Inferior parietal cortex (tissue), 1 donor: ENCODE data around the gene GNS.
"Not testable (repeated sequence)": the region's sequence is repeated elsewhere in the genome, so short reads cannot be mapped to it uniquely, and the experiment has no call there.

ENCODE experiments used
- DNase-seq: peaks from one replicate; pipeline ENCODE4 v3.0.0-alpha.2; 2016; ENCODE audit errors: extremely low spot score

GNS gene

DNA sequence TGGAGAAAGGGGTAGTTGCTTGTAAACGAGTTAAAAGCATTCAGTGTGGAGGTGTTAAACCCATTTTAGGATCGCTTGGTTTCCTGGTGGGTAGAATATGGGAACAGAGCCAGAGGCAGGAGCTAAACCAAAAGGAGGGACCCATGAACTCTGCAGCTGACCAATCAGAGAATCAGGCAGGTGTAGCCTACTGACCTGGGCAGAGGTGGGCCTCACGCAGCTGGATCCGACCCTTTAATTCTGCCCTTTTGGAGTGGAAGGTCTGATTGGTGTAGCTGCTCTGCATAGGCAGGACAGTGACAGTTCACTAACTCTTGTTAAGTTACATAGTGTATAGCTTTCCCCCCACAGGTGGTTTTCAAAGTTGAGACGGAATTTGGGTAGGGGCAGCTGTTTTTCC is 63.7 kb downstream of the GNS start:
- no peak for DNase-seq

DNA sequence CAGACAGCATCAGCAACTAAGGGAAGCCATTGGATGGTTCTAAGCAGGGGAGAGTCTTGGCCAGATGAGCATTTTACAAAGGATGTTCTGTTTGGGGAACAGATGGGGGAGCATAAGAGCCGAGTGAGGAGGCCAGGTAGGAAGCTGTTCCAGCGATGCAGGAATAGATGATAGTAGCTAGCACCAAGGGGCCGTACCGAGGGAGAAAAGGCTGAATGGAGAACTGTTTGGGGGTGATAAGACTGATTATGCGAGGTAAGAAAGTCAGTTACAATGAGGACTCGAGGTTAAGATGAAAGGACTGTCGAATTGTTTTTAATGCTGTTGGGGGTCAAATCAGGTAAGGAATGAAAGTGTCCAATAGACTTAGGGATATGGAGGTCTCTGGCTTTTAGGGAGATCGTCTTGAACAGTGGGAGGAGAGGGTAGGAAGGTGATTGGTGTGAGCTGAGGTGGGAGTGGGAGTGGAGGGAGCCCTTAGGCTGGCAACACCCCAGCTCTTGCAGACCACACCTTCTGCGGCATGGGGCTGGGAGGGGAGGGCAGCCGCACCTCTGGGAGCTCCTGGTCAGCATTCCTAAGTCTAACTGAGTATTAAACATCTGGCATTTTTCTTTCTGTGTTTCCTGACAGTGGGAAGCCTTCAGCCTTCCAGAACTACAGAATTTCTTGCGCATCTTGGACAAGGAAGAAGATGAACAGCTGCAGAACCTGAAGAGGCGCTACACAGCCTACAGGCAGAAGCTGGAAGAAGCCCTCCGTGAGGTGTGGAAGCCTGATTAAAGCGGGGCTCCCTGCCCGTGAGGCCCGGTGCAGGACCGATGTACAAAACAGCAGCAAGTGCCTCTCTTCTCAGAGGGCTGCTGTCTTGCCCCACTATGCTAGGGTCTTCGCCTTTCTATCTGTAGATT is 64.8 kb downstream of the GNS start:
- DNase-seq: no peak

DNA sequence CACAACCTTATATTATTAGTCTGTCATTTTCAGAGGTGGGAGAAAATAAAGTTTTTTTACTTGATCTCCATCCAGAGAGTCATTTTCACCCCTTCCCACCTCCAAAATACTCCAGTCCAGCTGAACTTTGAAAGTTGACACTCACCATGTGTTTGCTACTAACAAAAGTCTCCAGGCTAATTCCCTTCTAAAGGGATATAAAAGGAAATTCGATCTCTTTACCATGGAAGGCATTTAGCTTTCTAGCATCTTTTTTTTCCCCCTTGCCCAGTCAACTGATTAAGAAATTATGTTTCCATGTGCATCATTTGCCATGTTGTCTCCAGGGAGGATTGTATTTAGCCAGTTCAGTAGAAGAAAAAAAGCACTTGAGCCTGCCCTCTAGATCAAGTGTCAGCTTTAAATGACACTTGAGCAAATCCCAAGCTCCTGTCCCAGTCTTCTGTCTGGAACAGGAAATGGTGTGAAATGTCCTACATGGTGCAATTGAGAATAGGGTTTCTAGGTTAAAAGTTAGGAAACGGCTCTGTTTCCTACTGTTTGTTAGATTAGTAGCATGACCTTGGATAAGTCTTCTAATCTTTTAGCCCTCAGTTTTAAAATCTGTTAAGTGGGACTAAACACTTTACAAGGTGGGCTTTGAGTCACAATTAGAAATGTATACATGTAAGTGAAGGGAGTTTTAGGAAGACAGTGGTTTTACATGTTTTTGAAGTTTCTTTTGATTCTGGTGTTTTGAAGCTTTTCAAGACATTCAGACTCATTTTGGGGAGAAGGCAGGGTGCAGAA is 67.2 kb downstream of the GNS start:
- DNase-seq: no peak

DNA sequence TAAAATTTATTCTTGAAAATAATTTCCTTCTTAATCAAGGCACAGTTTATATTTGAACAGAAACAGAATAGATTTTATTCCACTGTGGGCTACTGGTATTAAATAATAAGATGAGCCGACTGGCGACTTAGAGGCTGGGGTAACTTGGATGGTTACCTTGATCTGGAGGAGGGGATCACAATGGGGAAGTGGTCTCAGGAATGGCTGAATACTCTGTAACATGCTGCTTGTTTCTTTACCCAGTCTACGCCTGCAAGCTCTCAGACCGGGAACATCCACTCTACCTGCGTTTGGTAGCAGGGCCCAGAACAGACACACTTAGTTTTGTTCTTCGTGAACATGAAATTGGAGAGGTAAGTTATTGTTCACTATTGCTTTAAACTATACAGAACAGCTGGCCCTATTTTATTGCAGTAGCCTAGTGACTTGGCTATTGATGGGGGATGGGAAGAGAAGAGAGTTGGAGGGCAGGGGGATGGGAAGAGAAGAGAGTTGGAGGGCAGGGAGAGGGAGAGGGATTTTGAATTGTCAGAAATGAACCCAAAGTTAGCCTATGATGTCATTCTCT is 67.9 kb downstream of the GNS start:
- DNase-seq: no peak

DNA sequence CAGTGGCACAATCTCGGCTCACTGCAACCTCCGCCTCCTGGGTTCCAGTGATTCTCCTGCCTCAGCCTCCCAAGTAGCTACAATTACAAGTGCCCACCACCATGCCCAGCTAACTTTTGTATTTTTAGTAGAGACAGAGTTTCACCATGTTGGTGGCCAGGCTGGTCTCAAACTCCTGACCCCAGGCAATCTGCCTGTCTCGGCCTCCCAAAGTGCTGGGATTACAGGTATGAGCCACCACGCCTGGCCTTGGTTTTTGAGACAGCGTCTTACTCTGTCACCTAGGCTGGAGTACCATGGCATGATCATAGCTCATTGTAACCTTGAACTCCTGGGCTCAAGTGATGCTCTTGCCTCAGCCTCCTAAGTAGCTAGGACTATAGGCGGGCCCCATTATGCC is 69.0 kb downstream of the GNS start:
- DNase-seq: not testable (repeated sequence)

DNA sequence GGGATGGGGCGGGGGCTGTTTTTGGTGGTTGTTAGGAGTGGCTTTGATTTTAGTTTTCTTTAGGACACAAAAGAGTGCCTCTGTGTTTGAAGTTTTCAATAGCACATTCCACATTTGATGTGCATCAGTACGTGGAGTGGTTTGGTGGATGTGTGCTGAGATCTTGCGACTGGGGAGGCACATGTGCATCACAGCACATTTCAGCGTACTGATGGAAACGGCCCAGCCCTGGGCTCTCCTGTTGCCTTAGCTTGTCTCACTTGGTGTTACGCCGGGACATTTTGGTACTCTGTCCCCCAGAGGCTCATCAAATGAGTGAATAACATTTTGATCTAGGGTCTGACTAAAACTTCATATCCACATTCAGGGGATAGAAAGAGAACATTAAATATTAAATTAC is 70.5 kb downstream of the GNS start:
- no peak for DNase-seq

DNA sequence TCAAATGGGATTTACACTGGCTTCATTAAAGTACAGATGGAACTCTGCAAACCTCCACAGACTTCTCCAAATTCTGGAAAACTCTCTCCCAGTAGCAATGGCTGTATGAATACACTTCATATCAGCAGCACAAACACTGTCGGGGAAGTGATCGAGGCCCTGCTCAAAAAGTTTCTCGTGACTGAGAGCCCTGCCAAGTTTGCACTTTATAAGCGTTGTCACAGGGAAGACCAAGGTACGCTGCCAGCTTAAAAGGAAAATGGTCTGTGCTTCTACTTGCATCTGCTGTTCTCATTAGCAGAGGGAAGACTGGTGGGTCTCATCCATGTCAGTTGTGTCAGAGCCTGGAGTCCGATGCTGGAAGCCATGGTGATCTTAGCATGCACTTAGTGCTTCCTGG is 71.0 kb downstream of the GNS start:
- no peak for DNase-seq

DNA sequence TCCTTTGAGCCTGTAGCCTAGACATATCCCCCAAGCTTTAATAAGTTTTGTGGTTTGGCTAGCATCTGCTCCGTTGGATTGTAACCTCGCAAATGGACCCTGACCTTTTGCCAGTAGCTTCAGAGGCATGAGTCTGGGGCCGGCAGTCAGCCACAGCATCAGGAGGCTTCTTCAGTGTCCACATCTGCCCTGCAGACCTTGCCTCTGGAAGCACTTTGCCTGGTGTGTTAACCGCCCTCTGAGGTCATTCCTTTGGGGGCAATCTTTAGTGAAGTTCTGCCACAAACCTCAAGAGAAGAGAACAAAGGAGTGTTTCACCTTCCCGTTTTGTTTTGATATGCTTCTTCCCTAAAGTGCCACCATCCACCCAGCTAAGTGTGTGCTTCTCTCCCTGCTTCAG is 71.4 kb downstream of the GNS start:
- no peak for DNase-seq

DNA sequence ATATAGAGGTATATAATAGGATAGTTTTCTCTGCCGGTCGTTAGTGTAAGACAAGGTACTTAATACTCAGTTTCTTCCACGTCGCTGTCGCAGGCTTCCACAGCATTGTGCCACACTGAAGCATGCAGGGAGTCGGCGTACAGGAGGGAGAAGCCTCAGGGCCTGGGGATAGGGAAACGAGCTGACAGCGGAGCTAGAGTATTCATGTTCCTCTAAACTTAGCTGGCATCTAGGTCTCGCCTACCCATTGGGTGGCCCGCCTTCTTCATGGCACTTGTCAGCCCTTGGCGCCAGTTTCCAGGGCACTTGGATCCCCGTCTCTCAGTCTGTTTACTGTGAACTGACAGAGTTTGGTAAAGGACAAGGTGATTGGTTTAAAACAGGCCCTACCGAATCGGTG is 73.6 kb downstream of the GNS start:
- DNase-seq: no peak

DNA sequence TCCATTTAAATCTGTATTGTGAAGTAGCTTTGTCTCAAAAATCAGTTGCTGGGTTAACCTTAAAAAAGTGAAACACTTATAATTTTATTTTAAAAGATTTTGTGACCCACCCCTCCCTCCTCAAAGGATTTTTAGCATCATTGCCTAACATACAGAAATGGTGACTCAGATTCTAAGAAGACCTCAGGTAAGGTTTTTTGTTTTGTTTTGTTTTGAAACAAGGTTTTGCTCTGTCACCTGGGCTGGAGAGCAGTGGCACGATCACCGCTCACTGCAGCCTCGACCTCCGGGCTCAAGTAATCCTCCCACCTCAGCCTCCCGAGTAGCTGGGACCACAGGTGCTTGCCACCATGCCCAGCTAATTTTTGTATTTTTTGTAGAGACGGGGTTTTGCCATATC is 74.2 kb downstream of the GNS start:
- no peak for DNase-seq

DNA sequence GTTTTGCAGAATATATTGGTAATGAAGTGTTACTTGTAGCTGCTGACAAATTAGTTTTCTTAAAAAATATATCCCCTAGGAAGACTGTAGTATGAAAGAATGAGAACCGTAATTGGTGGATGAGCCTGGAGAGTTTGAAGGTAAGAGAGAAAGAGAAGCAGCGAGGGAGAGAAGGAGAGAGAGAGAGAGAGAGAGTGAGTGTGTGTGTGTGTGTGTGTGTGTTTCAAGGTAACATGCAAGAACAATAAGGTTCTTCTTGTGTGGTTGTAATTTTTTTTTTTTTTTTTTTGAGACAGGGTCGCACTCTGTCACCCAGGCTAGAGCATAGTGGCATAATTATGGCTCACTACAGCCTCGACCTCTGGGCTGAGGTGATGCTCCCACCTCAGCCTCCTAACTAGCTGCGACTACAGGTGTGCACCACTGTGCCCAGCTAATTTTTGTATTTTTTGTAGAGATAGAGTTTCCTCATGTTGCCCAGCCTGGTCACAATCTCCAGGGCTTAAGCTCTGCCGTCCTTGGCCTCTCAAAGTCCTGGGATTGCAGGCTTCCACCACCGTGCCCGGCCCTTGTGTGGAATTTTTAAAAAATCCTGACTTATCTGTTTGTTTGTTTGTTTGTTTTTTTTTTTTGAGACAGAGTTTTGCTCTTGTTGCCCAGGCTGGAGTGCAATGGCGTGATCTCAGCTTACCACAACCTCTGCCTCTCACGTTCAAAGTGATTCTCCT is 75.2 kb downstream of the GNS start:
- no peak for DNase-seq

DNA sequence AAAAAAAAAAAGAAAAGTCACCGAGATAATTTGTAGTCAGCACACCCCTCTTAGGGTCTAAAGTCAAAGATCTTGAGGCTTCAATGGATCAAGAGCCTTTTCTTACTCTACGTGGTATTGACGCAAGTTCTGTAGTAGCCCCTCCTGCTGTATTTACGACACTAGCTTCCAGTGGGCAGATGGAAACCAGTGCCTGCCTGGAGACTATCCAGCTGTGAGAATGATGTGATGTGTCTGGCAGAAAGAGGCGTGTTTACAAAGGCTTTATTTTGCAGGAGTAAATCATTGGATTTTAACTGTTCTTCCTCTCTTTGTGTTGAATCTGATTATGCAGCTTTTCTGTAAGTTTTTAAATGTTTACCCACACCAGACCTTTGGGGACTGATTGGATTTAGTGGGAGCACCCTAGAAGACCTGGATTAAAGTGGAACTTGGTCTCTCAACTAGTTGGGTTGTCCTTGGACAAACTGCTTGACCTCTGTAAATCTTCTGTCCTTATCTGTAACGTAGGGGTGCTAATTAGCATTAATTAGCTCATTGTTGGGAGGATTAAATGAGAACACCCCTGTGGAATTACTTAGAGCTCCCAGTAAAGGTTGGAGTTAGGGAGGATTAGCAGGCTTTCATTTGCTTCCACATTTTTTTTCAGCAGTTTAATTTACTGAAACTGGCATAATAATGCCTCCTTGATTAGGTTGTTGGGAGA is 76.5 kb downstream of the GNS start:
- DNase-seq: no peak

DNA sequence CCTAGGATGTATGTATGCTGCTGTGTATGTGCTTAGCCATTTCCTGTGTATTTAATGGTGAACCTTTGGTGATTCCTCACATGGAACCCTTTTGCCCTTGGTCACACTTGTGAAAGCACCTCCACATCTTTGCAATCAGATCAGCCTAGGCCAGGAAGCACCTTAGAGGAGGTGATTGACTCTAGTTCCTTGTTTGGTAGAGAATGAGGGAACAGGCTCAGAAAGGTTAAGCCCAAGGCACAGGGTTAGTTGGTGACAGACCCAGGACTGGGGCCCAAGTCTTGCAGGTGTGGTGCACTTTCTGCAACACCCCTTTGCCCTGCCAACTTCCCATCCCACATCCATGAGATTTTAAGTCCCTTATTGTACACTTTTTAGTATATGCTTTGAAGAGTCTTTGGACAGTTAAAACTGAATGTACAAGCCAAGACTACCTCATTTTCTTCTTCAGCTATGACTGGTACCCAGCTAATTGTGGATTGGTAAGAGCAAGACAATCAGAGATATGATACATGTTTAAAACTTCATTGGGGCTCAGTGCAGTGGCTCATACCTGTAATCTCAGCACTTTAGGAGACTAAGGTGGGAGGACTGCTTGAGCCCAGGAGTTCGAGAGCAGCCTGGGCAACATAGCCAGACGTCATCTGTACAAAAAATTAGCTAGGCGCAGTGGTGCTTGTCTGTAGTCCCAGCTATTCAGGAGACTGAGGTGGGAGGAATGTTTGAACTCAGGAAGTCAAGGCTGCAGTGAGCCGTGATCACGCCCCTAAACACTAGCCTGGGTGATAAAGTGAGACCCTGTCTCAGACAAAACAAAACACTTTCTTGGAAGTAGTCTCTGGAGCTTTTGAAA is 77.8 kb downstream of the GNS start:
- no peak for DNase-seq

DNA sequence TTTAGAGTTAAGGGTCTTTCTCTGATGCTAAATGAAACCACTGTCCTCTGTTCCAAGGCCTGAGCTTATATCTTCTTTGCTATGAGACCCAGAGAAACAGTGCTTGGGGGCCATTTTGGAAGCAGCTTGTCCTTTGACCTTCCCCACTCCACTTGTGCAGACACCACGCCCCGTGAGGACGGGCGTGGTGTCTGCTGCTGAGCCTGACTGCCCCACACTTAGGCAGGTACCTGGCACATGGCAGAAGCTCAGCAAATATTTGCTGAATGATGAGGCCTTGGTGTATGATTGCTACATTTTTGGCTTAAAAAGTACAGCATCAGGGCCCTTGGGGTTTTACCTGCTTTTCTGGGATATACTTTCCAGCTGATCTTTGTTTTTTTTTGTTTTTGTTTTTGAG is 79.0 kb downstream of the GNS start:
- no peak for DNase-seq

DNA sequence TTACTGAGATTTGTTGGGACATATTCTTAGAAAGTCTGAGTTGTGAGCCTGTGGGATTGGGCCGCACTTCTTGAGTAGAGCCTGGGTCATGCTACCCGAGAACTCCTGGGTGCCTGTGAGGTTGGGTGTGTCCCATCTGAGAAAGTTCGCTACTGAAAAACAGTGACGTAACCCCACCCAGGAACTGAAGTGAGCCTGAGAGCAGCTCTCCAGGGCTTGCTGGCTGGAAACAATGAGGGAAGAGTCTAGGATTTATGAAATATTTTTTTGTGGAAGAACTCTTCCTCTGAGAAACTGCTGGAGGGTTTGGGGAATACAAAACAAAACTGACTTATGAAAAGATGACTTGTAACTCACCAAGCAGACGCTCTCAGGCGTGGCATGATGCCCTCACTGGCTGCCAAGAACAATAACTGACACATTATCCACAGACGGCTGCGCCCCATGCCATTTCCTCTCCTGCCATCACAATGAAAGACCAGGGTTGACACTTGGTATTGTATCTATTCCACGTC is 79.7 kb downstream of the GNS start:
- DNase-seq: no peak

DNA sequence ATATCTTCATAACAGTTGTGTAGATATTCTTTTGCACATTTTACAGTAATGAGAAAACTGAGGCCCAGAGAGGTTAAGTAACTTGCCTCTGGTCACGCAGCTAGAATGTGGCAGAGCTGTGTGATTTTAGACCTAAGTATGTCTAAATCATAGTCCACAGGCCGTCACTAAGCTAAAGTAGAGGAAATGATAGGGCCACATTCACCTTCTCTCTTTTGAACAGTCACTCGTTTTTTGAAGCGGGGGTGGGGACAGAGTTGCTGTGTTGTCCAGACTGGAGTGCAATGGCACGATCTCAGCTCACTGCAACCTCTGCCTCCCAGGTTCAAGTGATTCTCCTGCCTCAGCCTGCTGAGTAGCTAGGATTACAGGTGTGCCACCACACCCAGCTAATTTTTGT is 80.4 kb downstream of the GNS start:
- no peak for DNase-seq

DNA sequence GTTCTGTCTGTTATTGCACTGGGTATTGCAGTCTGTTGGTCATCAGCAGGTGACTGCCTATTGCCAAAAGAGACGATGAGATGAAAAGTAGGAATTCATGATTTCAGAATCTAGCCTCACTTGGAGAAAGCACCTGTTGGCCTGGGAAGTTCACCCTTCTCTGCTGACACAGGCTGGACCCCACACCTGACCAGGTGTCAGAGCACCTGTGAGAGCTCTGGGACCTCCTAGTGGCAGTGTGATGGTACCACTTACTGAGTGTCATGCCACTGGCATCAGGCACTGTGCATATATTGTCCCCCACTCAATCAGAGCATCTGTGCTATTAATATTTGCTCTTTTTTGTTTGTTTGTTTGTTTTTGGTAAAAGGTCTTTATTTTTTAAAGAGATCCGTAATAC is 81.0 kb downstream of the GNS start:
- DNase-seq: no peak

DNA sequence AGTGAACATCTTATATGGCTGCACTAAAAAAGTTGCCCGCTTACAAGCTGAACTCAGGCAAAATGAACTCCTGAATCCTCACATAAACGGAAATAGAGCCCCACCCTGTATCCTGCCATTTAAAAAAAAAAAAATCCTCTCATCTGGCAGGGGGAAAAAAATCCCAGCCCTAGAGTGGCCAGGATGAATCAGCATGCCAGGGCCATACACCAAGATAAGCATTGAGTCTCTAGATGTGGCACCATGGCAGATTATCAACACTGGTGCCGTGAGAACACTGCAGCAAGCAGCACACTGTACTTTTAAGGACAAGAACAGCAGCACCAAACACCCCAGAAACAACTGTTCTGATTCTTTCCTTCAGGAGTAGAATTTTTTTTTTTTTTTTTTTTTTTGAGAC is 83.4 kb downstream of the GNS start:
- no peak for DNase-seq

DNA sequence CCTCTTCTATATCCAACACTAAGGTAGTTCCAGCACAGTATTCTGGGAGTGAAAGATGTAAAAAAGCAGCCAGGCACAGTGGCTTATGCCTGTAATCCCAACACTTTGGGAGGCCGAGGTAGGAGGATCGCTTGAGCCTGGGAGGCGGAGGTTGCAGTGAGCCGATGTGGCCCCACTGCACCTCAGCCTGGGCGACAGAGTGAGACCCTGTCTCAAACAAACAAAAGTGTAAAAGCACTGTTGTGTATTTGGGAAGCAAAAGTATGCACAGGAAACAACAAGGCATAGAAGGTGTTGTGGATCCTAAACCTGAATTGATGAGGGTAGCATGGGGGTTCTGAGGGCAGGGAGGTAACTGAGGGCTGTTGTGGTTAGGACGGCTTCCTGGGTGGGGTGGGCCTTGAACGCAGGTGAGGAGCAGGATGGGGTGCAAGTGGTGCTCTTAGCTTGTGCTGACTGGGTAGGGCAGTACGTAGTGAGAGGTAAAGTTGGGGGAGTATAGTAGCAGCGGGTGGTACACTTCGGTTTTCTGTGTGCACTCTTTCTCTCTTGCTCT is 84.8 kb downstream of the GNS start:
- no peak for DNase-seq
